SK-N-SH treated with all-trans-retinoic acid at 6 μM for 48 hours (cell line): ENCODE results near the gene SPATS2L.

Source experiments
- ATAC-seq: fragments of 200-7000 bp; cut with Tn5 transposase; 3 replicates; pipeline ENCODE4 v1.9.1; 2020; ENCODE audit warnings: mild to moderate bottlenecking, moderate library complexity
- ARNTL ChIP-seq: fragments of 450-650 bp; formaldehyde crosslinking; IDR thresholded peaks from 2 replicates; pipeline ENCODE4 v1.5.0; 2020; ENCODE audit warnings: low read depth, mild to moderate bottlenecking, moderate library complexity, borderline replicate concordance
- BACH2 ChIP-seq: fragments of 250-450 bp; sonication (Bioruptor Pico); IDR thresholded peaks from 2 replicates; pipeline ENCODE4 v1.9.0; 2021; ENCODE audit warnings: mild to moderate bottlenecking, borderline replicate concordance
- CREB5 ChIP-seq: fragments of 250-450 bp; sonication (Bioruptor Pico); IDR thresholded peaks from 2 replicates; pipeline ENCODE4 v1.5.1; 2020; ENCODE audit warnings: low read depth, mild to moderate bottlenecking, moderate library complexity
- CSDC2 ChIP-seq: fragments of 250-450 bp; sonication (Bioruptor Pico); IDR thresholded peaks from 2 replicates; pipeline ENCODE4 v1.5.0; 2020; ENCODE audit warnings: mild to moderate bottlenecking, moderate library complexity
- CSRNP3 ChIP-seq: fragments of 250-450 bp; sonication (Bioruptor Pico); IDR thresholded peaks from 2 replicates; pipeline ENCODE4 v1.5.1; 2021; ENCODE audit warnings: mild to moderate bottlenecking, moderate library complexity
- ESRRG ChIP-seq: fragments of 250-450 bp; sonication (Bioruptor Pico); IDR thresholded peaks from 2 replicates; pipeline ENCODE4 v1.6.1; 2021; ENCODE audit warnings: mild to moderate bottlenecking
- GLIS3 ChIP-seq: fragments of 250-450 bp; sonication (Bioruptor Pico); IDR thresholded peaks from 2 replicates; pipeline ENCODE4 v1.5.0; 2020; ENCODE audit warnings: mild to moderate bottlenecking, moderate library complexity
- ISL1 ChIP-seq: fragments of 250-450 bp; sonication (Bioruptor Pico); IDR thresholded peaks from 2 replicates; pipeline ENCODE4 v2.1.2; 2022; ENCODE audit warnings: mild to moderate bottlenecking, moderate library complexity
- OSR1 ChIP-seq: fragments of 250-450 bp; sonication (Bioruptor Pico); IDR thresholded peaks from 2 replicates; pipeline ENCODE4 v1.8.0; 2022; ENCODE audit warnings: moderate library complexity, mild to moderate bottlenecking, inconsistent platforms
- PATZ1 ChIP-seq: fragments of 250-450 bp; sonication (Bioruptor Pico); IDR thresholded peaks from 2 replicates; pipeline ENCODE4 v1.8.0; 2020; ENCODE audit warnings: mild to moderate bottlenecking, moderate library complexity, borderline replicate concordance
- POU6F1 ChIP-seq: fragments of 250-450 bp; sonication (Bioruptor Pico); IDR thresholded peaks from 2 replicates; pipeline ENCODE4 v1.8.0; 2021; ENCODE audit warnings: low read depth, mild to moderate bottlenecking, moderate library complexity, borderline replicate concordance
- PPARA ChIP-seq: fragments of 250-450 bp; sonication (Bioruptor Pico); IDR thresholded peaks from 2 replicates; pipeline ENCODE4 v1.5.0; 2020; ENCODE audit warnings: mild to moderate bottlenecking, borderline replicate concordance
- RARB ChIP-seq: fragments of 250-450 bp; sonication (Bioruptor Pico); IDR thresholded peaks from 2 replicates; pipeline ENCODE4 v1.8.0; 2021; ENCODE audit warnings: mild to moderate bottlenecking, moderate library complexity
- SNAI2 ChIP-seq: fragments of 250-450 bp; sonication (Bioruptor Pico); IDR thresholded peaks from 2 replicates; pipeline ENCODE4 v1.5.0; 2020; ENCODE audit warnings: mild to moderate bottlenecking, moderate library complexity
- TOX ChIP-seq: fragments of 250-450 bp; sonication (Bioruptor Pico); IDR thresholded peaks from 2 replicates; pipeline ENCODE4 v1.8.0; 2021; ENCODE audit warnings: mild to moderate bottlenecking, moderate library complexity, borderline replicate concordance
- TSHZ2 ChIP-seq: fragments of 250-450 bp; sonication (Bioruptor Pico); IDR thresholded peaks from 2 replicates; pipeline ENCODE4 v1.5.0; 2020; ENCODE audit warnings: mild to moderate bottlenecking, moderate library complexity
- ZC3H10 ChIP-seq: fragments of 250-450 bp; sonication (Bioruptor Pico); IDR thresholded peaks from 2 replicates; pipeline ENCODE4 v1.5.1; 2021; ENCODE audit warnings: mild to moderate bottlenecking, moderate library complexity
- ZFP3 ChIP-seq: fragments of 250-450 bp; sonication (Bioruptor Pico); IDR thresholded peaks from 2 replicates; pipeline ENCODE4 v1.5.0; 2020; ENCODE audit warnings: mild to moderate bottlenecking, moderate library complexity
- ZNF565 ChIP-seq: fragments of 450-650 bp; formaldehyde crosslinking; conservative IDR thresholded peaks from 2 replicates; pipeline ENCODE4 v1.5.0; 2020; ENCODE audit warnings: low read depth, mild to moderate bottlenecking, moderate library complexity
- ZNF70 ChIP-seq: fragments of 450-650 bp; formaldehyde crosslinking; IDR thresholded peaks from 2 replicates; pipeline ENCODE4 v1.5.0; 2020; ENCODE audit warnings: mild to moderate bottlenecking, moderate library complexity
- ZNF8 ChIP-seq: fragments of 450-650 bp; formaldehyde crosslinking; IDR thresholded peaks from 2 replicates; pipeline ENCODE4 v1.5.0; 2020; ENCODE audit warnings: mild to moderate bottlenecking, moderate library complexity

Gene SPATS2L

GRCh38 chr2:200506679-200507078 lies 200.2 kb downstream of the SPATS2L start:
- no peak for ATAC-seq
- TF ChIP-seq ESRRG (no peak), ZNF565 (CRISPR knock-in tag) (no peak), SNAI2 (CRISPR knock-in tag) (no peak), PATZ1 (CRISPR knock-in tag) (no peak), ZC3H10 (CRISPR knock-in tag) (no peak), ZFP3 (CRISPR knock-in tag) (no peak), TOX (no peak), BACH2 (no peak), ARNTL (CRISPR knock-in tag) (no peak), ISL1 (no peak), POU6F1 (CRISPR knock-in tag) (no peak), CSDC2 (no peak), PPARA (CRISPR knock-in tag) (no peak), GLIS3 (CRISPR knock-in tag) (no peak), ZNF70 (CRISPR knock-in tag) (no peak), CREB5 (CRISPR knock-in tag) (no peak), TSHZ2 (CRISPR knock-in tag) (no peak), CSRNP3 (CRISPR knock-in tag) (no peak), ZNF8 (CRISPR knock-in tag) (no peak), OSR1 (CRISPR knock-in tag) (no peak)

GRCh38 chr2:200507179-200507578 lies 200.7 kb downstream of the SPATS2L start:
- TF ChIP-seq TSHZ2 (CRISPR knock-in tag) (no peak), RARB (CRISPR knock-in tag) (no peak)
- no peak for ATAC-seq
